GM21786 (cell line): Measurements from ENCODE around the gene ZSCAN21.

ENCODE experiments used
- ATAC-seq: cut with Tn5 transposase; IDR thresholded peaks from one replicate; pipeline ENCODE4 v1.9.1; 2021; ENCODE audit not compliant: unreplicated experiment

The ZSCAN21 gene

DNA sequence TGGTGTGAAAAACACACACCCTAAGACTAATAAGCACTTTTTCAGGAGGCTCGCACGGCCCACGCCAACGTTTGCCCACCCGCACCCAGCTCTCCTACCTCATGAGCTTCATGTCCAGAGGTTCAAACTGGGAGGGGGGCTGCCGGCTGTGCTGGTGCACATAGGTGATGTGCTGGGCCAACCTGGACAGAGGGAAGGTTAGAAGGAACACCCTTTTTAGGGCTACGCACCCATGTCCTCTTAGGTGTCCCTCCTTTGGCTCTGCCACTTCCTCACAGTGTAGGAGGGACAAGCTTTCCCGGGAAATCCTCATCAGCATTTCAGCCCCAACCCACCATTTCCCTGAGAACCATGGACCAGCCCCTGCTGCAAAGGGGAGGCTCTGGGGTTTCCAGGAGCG is 45.7 kb downstream of the ZSCAN21 start:
- ATAC-seq: no peak

- ATAC-seq: no peak
These were observed 46.1 kb downstream of the ZSCAN21 start for GRCh38 chr7:100095704-100096103.

DNA sequence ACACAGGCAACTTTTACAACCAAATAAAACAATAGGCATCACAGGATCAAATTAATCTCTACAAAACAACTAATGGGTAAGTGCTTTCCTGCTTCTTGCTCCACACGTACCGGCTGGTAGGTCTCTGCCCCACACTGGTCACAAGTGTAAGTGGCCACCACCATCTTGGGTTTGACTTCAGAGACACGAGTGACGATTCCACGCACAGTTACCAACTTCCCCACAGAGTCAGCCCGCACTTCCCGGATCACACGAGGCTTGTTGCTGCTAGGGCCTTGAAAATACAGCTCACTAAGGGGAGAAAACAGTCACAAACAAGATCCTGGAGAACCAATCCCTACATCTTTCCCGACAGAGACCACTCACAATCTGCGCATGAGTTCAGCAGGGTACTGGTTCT is 49.3 kb downstream of the ZSCAN21 start:
- no peak for ATAC-seq

- ATAC-seq: no peak
These were observed 49.9 kb downstream of the ZSCAN21 start for GRCh38 chr7:100099452-100099851.

DNA sequence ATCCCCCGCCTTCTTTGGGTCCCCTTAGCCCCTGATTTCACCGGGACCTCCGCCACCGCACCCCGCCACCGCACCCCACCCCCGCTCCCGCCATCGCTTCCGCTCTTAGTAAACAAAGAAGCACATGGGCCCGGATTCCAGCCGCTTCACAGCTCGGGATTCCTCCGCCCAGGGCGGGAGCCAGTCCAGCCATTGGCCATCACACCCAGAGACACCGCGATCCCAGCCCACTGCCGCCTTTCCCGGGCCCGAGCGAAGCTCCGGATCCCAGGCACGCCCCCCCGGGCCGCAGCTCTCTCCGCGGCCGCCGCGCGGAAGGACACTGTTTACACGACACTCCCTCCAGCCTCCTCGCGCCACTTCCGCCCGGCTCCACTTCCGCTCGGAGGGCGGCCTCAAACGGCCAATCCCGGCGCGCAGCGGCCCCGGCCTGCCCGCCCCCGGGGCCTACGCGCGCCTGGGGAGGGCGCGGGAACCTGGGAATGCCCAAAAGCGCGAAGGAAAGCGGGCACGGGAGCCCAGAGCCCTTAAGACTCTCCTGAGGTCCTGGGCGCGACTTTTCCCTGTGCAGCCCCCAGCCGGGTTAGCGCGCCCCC is 50.9 kb downstream of the ZSCAN21 start:
- ATAC-seq: peak; percentile 49

GRCh38 chr7:100101016-100101862 is 51.7 kb downstream of the ZSCAN21 start, which contains the start of the genes AP4M1 and MCM7:
AP4M1 (plus strand) TSS chr7:100101643; CDS start chr7:100101715, 72 bp downstream.
MCM7 (minus strand) TSS chr7:100101397; CDS start chr7:100101294, 103 bp downstream.
- ATAC-seq: peak; percentile 86

DNA sequence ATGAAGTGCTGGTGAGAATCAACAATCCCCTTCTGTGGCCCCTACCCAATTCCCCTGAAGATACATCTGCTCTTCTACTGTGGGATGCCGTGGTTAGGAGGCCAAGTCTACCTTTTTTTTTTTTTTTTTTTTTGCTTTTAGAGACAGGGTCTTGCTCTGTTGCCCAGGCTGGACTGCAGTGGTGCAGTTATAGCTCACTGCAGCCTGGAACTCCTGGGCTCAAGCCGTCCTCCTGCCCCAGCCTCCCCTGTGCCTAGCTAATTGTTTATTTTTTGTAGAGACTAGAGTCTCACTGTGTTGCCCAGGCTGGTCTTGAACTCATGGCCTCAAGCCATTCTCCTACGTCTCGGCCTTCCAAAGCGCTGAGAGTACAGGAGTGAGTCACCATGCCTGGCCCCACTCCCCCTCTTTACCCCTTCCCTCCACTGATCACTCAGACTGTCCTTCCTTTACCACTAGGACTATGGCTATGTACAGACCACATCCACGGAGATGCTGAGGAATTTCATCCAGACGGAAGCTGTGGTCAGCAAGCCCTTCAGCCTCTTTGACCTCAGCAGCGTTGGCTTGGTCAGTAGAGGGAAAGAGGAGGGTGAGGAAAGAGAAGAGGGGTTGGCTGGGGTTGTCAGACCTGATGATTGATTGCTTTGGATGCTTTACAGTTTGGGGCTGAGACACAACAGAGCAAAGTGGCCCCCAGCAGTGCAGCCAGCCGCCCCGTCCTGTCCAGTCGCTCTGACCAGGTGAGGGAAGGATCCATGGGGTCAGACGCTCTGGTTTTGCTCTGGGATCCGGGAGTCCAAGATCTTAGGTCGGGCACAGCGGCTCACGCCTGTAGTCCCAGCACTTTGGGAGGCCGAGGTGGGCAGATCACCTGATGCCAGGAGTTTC is 53.6 kb downstream of the ZSCAN21 start:
- no peak for ATAC-seq

DNA sequence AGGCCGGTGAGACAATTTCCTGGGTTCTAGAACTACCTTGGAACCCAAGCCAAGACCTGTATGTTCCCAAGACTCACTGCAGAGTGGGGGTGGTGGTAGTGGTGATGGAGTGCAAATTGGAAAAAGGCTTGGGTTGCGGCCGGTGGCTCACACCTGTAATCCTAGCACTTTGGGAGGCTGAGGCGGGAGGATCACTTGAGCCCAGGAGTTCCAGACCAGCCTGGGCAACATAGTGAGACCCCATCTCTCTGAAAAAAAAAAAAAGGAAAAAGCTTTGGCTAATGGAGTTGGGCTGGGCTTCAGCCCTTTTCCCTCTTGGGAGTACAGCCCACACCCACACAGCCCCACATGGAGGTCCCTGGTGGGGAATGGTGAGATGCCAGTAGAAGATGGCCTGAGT is 56.0 kb downstream of the ZSCAN21 start:
- no peak for ATAC-seq

- ATAC-seq: no peak
These were observed 57.1 kb downstream of the ZSCAN21 start for GRCh38 chr7:100106633-100107032.

DNA sequence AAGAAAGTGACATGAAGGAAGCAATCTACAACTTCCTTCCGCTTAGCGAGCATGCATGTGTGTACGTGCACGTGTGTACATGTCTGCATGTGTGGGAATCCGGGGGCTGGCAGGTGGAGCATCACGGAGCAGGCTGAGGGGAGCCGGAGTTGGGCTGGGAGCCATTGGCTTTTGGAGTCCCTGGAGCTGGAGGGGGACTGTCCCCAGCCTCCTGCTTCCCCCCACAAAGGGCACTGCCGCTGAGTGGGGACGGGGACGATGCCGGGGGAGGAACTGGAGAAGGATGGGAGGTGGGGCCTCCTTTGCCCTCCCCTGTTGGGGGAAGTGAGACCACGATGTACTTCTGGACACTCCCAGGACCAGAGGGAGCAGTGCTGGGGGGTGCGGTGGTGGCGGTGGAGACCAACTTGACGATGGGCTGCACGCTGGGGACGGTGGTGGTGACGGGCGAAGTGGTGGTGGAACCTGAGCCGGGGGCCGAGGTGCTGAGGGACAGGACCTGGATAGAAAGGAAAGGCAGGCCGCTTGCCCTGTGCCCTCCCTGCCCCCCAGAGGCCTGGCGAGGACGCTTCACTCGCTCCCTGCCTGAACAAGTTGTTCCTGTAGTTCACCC is 57.7 kb downstream of the ZSCAN21 start:
- ATAC-seq: no peak

- no peak for ATAC-seq
These were observed 58.3 kb downstream of the ZSCAN21 start for GRCh38 chr7:100107890-100108289.

GRCh38 chr7:100109521-100110163 is 60.1 kb downstream of the ZSCAN21 start:
- ATAC-seq: no peak

DNA sequence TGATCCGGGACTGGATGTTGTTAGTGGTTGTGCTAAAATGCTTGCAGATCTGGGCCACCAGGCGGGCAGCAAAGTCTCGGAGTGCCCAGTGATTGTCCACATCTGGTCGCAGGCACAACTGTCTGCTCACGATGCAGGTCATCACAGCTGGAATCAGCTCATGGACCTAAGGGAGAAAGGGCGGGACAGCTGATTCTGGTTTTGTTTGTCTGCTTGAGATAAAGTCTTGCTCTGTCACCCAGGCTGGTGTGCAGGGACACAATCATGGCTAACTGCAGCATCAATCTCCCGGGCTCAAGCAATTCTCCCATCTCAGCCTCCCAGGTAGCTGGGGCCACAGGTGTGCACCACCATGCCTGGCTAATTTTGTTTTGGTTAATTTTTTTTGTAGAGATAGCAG is 61.6 kb downstream of the ZSCAN21 start:
- no peak for ATAC-seq

- no peak for ATAC-seq
These were observed 62.3 kb downstream of the ZSCAN21 start for GRCh38 chr7:100111914-100112313.
